GM12891 (cell line): ENCODE data around the gene ERN2.

Source experiments
- POLR2A ChIP-seq: IDR thresholded peaks from 2 replicates; pipeline ENCODE4 v1.6.1; 2011; ENCODE audit warnings: low read depth, low read length, control low read depth
- SPI1 ChIP-seq: IDR thresholded peaks from 2 replicates; pipeline ENCODE4 v1.6.1; 2011; ENCODE audit warnings: low read depth, low read length, control low read depth
- TAF1 ChIP-seq: IDR thresholded peaks from 2 replicates; pipeline ENCODE4 v1.6.1; 2011; ENCODE audit warnings: low read depth, low read length, control low read depth

GRCh38 chr16:23711785-23712184 is 1.2 kb downstream of the ERN2 start:
- TF ChIP-seq POLR2A (no peak), TAF1 (no peak), SPI1 (no peak)
